Nephron (organoid): ENCODE measurements around the gene ZFP91.

ENCODE experiments used
- H3K27ac Mint-ChIP-seq, 3 experiments: 2 replicates each; pipeline ENCODE4 v1.8.0; 2020; ENCODE audit warnings: mixed read lengths in 3 of 3, mild to moderate bottlenecking in 2 of 3, moderate library complexity in 1 of 3
- H3K27me3 Mint-ChIP-seq: 2 replicates; pipeline ENCODE4 v1.8.0; 2021; ENCODE audit warnings: low read depth, mild to moderate bottlenecking, moderate library complexity, mixed read lengths
- H3K36me3 Mint-ChIP-seq: 2 replicates; pipeline ENCODE4 v1.8.0; 2020; ENCODE audit warnings: low read depth, mixed read lengths
- H3K4me1 Mint-ChIP-seq: 2 replicates; pipeline ENCODE4 v1.8.0; 2020; ENCODE audit warnings: mixed read lengths
- H3K4me3 Mint-ChIP-seq, 3 experiments: 2 replicates each; pipeline ENCODE4 v1.8.0; 2020; ENCODE audit warnings: mild to moderate bottlenecking in 3 of 3, mixed read lengths in 3 of 3, moderate library complexity in 2 of 3
- H3K9me3 Mint-ChIP-seq: 2 replicates; pipeline ENCODE4 v1.8.0; 2020; ENCODE audit warnings: mixed read lengths
- TF ChIP-seq, protein P1 (sequence below), 3 experiments: fragments of 200-600 bp; sonication (generic); IDR thresholded peaks; one replicate each; pipeline ENCODE4 v1.5.0; 2021; ENCODE audit warnings: antibody characterized with exemption in 3 of 3; ENCODE audit not compliant: unreplicated experiment in 3 of 3

ZFP91 gene

DNA sequence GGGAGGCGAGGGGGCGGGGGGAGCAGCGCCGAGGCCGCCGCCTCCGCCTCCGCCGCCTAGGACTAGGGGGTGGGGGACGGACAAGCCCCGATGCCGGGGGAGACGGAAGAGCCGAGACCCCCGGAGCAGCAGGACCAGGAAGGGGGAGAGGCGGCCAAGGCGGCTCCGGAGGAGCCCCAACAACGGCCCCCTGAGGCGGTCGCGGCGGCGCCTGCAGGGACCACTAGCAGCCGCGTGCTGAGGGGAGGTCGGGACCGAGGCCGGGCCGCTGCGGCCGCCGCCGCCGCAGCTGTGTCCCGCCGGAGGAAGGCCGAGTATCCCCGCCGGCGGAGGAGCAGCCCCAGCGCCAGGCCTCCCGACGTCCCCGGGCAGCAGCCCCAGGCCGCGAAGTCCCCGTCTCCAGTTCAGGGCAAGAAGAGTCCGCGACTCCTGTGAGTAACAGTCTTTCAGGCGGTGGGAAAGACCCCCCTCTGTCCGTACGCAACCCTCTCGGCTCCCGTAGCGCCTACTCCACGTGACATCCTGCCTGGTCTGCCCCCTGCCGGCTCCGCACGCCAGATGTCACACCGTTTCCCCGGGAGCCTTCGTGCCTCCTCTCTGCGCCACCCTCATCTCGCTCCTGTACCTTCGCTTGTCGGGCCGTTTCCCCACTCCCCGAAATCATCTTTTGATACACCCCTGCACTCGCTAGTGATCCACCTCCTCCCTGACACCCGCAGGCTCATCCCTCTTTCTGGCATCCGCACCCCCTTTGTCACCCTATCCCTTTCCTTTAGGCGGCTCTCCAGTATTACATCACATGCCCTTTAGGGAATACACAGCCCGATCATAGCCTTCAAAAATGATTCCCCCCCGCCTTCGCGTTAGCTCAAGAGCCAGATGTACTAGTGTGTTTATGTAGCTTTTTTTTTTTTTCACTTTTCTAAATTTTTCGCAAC lies 598 bp downstream of the ZFP91 start:
- H3K36me3 Mint-ChIP-seq: no peaks in the 10 kb centered on the region
- H3K4me3 Mint-ChIP-seq: peak overlapping the region; percentile 94 to 98 (median 97)
- no peaks in the 10 kb centered on the region for H3K27me3 Mint-ChIP-seq
- H3K9me3 Mint-ChIP-seq: no peaks in the 10 kb centered on the region
- peak overlapping the region; percentile 99 to 100 (median 99) for H3K27ac Mint-ChIP-seq
- TF ChIP-seq, protein P1, sequence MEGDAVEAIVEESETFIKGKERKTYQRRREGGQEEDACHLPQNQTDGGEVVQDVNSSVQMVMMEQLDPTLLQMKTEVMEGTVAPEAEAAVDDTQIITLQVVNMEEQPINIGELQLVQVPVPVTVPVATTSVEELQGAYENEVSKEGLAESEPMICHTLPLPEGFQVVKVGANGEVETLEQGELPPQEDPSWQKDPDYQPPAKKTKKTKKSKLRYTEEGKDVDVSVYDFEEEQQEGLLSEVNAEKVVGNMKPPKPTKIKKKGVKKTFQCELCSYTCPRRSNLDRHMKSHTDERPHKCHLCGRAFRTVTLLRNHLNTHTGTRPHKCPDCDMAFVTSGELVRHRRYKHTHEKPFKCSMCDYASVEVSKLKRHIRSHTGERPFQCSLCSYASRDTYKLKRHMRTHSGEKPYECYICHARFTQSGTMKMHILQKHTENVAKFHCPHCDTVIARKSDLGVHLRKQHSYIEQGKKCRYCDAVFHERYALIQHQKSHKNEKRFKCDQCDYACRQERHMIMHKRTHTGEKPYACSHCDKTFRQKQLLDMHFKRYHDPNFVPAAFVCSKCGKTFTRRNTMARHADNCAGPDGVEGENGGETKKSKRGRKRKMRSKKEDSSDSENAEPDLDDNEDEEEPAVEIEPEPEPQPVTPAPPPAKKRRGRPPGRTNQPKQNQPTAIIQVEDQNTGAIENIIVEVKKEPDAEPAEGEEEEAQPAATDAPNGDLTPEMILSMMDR (IDR thresholded peaks at IDR 0.05; ENCODE audit: unreplicated experiment in 3 of 3): peak; percentile 78 to 90 (median 80)
- H3K4me1 Mint-ChIP-seq: peaks cover 59% of the 10 kb centered on the region

DNA sequence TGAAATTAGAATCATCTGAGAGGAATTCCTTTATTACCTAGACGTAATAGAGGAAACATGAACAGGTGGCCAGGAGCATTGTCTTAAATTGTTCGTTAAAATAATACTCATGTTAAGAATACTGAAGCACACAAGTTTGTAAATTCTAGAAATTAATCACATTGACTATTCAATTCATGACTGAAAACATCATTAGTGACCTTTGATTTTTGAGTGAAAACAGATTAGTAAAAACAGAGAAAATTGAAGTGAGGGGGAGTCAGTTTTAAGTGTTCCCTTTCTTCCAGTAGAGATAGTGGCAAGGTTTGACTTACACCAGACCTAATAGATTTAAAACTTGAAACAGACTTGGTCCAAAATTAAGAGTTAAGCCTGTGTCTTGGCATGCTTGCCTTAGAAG lies 1.4 kb downstream of the ZFP91 start:
- Mint-ChIP-seq H3K4me3 (peak overlapping the region; percentile 94 to 98 (median 97)), H3K27me3 (no peaks in the 10 kb centered on the region), H3K4me1 (peaks cover 52% of the 10 kb centered on the region), H3K27ac (peak overlapping the region; percentile 98 to 100 (median 99)), H3K9me3 (no peaks in the 10 kb centered on the region), H3K36me3 (no peaks in the 10 kb centered on the region)
- TF ChIP-seq, protein P1 (IDR thresholded peaks at IDR 0.05; ENCODE audit: unreplicated experiment in 3 of 3): no peak

DNA sequence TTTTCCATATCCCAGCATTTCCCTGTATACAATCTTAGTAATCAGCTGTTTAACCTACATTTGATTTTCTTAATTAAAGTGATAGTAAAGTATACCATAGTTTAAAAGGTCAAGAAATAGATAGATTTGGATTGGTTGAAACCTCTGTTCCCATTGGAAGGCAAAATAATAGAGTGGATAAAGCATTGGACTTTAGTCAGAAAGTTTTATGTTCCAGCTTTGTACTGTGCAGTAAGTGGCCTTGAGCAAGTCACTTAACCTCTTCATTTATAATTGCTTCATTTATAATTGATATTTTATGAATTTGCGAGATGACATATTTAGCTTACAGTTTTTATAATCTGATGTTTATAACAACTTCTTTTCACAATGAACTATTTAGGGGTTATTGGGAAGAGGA lies 3.6 kb downstream of the ZFP91 start:
- TF ChIP-seq, protein P1 (IDR thresholded peaks at IDR 0.05; ENCODE audit: unreplicated experiment in 3 of 3): no peak
- no peaks in the 10 kb centered on the region for H3K27me3 Mint-ChIP-seq
- no peaks in the 10 kb centered on the region for H3K9me3 Mint-ChIP-seq
- no peak overlapping the region for H3K27ac Mint-ChIP-seq
- peaks cover 10% of the 10 kb centered on the region for H3K36me3 Mint-ChIP-seq
- peaks cover 37% of the 10 kb centered on the region for H3K4me1 Mint-ChIP-seq
- peak overlapping the region in 1 of 3 experiments; percentile 16 for H3K4me3 Mint-ChIP-seq

DNA sequence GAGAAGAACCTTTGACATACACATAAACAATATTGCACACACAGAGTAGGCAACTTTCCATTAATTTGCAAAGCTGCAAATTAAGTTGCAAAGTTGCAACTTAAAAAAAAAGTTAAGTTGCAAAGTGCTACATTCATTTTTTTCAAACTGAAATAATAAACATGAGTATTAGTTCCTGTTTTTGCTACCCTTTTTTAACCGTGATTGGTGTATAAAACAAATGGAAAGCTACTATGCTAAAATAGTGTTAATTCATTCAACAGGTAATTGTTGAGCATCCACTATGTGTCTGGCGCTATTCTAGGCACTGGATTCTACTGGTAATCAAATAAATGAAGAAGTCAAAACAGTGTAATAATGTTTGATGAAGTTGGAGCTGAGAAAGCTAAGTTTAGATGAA lies 8.1 kb downstream of the ZFP91 start:
- Mint-ChIP-seq H3K4me3 (no peak overlapping the region), H3K36me3 (peaks cover 19% of the 10 kb centered on the region), H3K4me1 (peaks cover 18% of the 10 kb centered on the region)

DNA sequence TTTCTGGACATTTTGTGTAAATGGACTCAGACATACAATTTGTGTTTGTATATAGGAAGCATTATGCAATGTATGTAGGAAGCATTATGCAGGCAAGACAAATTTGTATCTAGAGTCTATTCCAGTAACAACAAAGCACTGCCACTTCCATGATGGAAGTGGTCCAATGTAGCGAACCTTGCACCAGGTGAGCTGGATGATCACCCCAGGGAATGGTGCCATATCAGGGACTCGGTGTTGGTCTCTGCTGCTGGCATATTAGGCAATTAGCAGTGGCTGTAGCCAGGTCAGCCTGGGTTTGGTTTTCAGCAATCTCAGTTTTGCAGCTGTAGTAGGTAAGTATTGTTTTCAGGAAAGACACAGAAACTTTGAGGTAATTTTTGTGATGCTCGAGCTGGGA lies 12.8 kb downstream of the ZFP91 start:
- TF ChIP-seq, protein P1 (IDR thresholded peaks at IDR 0.05; ENCODE audit: unreplicated experiment in 3 of 3): no peak
- H3K4me1 Mint-ChIP-seq: peaks cover 23% of the 10 kb centered on the region

More for the DNA sequence above, 8.1 kb downstream of the ZFP91 start:
- Mint-ChIP-seq H3K27me3 (no peaks in the 10 kb centered on the region), H3K27ac (no peak overlapping the region), H3K9me3 (no peaks in the 10 kb centered on the region)
- TF ChIP-seq, protein P1 (IDR thresholded peaks at IDR 0.05; ENCODE audit: unreplicated experiment in 3 of 3): no peak

More for the DNA sequence above, 12.8 kb downstream of the ZFP91 start:
- Mint-ChIP-seq H3K9me3 (no peaks in the 10 kb centered on the region), H3K27ac (no peak overlapping the region), H3K36me3 (peaks cover 33% of the 10 kb centered on the region), H3K4me3 (no peak overlapping the region), H3K27me3 (no peaks in the 10 kb centered on the region)
